ENCODE measurements around the gene RBM25.

DNA sequence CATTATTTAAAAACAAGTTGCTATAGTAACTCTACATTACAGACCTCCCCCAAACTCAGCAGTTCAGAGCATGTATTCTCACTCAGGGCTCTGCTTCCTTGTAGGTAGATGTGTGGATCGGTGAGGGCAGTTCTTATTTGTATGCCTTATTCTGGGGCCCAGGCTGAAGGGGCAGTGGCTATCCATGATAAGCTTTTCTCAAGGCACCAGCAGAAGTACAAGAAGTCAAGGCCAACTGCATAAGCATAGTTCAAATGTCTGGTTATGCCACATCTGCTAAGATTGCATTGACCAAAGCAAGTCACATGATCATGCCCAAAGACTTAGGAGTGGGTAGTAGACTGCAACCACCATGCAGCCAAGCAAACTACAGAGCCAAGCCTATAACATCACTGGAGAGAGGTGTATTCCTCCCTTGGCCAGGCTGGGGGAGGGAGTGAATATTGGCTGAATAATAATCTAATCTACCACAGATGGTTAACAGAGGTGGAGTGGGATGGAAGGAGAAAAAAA lies 82.5 kb downstream of the RBM25 start:
- TF ChIP-seq GATA3 (IDR thresholded peaks at IDR 0.05; ENCODE audit: low read depth, low read length) = no peak
- TF ChIP-seq GATA2 (IDR thresholded peaks at IDR 0.05; ENCODE audit: low read depth, low read length) = no peak

All from SH-SY5Y (cell line).